ENCODE data around the gene ACP4.

The ACP4 gene

GRCh38 chr19:50822661-50823208 is 32.5 kb downstream of the ACP4 start:
- no peak for DNase-seq (ENCODE audit: low read depth)

- DNase-seq (ENCODE audit: low read depth), result no peak
Measured at GRCh38 chr19:50823389-50824042, 33.3 kb downstream of the ACP4 start, which contains the start of gene KLK1. TSS of gene KLK1 (minus strand) at chr19:50823787. CDS start at chr19:50823748, 39 bp downstream.

- DNase-seq (ENCODE audit: low read depth), result no peak
Measured at GRCh38 chr19:50826492-50827240, 36.5 kb downstream of the ACP4 start.

- no peak for DNase-seq (ENCODE audit: low read depth)
Measured at GRCh38 chr19:50827476-50827875, 37.3 kb downstream of the ACP4 start.

GRCh38 chr19:50829801-50830200 is 39.6 kb downstream of the ACP4 start:
- no peak for DNase-seq (ENCODE audit: low read depth)

GRCh38 chr19:50830266-50831025 is 40.2 kb downstream of the ACP4 start:
- no peak for DNase-seq (ENCODE audit: low read depth)

GRCh38 chr19:50831026-50831396 is 40.8 kb downstream of the ACP4 start:
- DNase-seq (ENCODE audit: low read depth), result no peak

GRCh38 chr19:50832666-50833065 is 42.5 kb downstream of the ACP4 start:
- DNase-seq (ENCODE audit: low read depth), result no peak

- DNase-seq (ENCODE audit: low read depth), result no peak
Measured at GRCh38 chr19:50833117-50833801, 43.0 kb downstream of the ACP4 start, which contains the start of gene KLK15. TSS of gene KLK15 (minus strand) at chr19:50833574. CDS start at chr19:50831492, 2,082 bp downstream.

- no peak for DNase-seq (ENCODE audit: low read depth)
Measured at GRCh38 chr19:50833802-50834167, 43.6 kb downstream of the ACP4 start.

- DNase-seq (ENCODE audit: low read depth), result no peak
Measured at GRCh38 chr19:50835103-50835784, 45.0 kb downstream of the ACP4 start.

- peak; percentile 59 for DNase-seq (ENCODE audit: low read depth)
Measured at GRCh38 chr19:50835785-50836542, 45.7 kb downstream of the ACP4 start.

GRCh38 chr19:50836543-50837195 is 46.5 kb downstream of the ACP4 start:
- DNase-seq (ENCODE audit: low read depth), result no peak

- no peak for DNase-seq (ENCODE audit: low read depth)
Measured at GRCh38 chr19:50837300-50837699, 47.1 kb downstream of the ACP4 start.

GRCh38 chr19:50838239-50838638 is 48.0 kb downstream of the ACP4 start:
- no peak for DNase-seq (ENCODE audit: low read depth)

- no peak for DNase-seq (ENCODE audit: low read depth)
Measured at GRCh38 chr19:50839712-50840655, 49.8 kb downstream of the ACP4 start.

- no peak for DNase-seq (ENCODE audit: low read depth)
Measured at GRCh38 chr19:50842130-50842529, 51.9 kb downstream of the ACP4 start.

- DNase-seq (ENCODE audit: low read depth), result no peak
Measured at GRCh38 chr19:50843205-50843604, 53.0 kb downstream of the ACP4 start.

GRCh38 chr19:50843701-50844221 is 53.5 kb downstream of the ACP4 start:
- DNase-seq (ENCODE audit: low read depth), result no peak

All from stimulated activated CD8-positive, alpha-beta memory T cell treated with anti-CD3 and anti-CD28 coated beads, Interleukin-15, amount 100 ng/mL, for 24 hours (primary cell).